ENCODE data around the gene RNF2. TPM values are rescaled to one million over a fixed set of nuclear protein-coding genes. Genes with fewer than 3 reads are reported as not detected.
"Not testable (repeated sequence)": the region's sequence is repeated elsewhere in the genome, so short reads cannot be mapped to it uniquely, and the experiment has no call there.

RNF2 gene
- total RNA-seq, 1 experiment from 2014 or later: 26.2 TPM

DNA sequence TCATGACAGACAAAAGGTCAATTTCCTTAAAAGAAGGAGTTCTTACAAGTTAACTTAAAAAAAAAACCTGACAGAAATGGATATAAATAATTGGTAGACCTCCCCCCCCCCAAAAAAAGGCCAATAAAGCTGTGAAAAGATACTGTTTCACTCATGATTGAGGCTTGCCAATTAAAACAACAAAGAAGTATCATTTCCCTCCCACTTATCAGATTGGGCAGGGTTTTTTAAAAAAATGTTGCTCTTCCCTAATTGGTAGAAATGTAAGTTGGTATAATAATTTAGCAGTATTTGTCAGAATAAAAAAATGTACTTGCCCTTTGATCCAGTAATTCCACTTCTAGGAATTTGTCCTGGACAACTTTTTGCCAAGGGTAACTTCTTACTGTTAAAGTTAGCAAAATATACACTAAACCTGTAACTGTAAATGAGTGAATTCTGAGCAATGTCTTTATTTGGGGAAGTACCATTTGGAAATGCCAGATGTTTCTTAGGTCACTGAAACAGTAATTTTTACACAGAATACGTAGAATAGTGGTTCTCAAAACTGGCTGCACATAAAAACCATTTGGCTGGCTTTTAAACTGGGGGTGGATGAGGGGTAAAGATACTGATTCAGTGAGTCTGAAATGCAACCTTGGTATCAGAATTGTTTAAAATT, 17.5 kb downstream of the RNF2 start:
- Histone ChIP-seq H3K36me3 (ENCODE audit: low read depth) (no peaks in the 10 kb centered on the region), H3K4me3 (no peak overlapping the region), H3K9me3 (ENCODE audit: insufficient read depth, low read depth) (no peaks in the 10 kb centered on the region), H3K27ac (no peak overlapping the region), H3K79me2 (ENCODE audit: low read depth) (peaks cover 80% of the 10 kb centered on the region), H3K4me1 (replicated peaks; ENCODE audit: insufficient read depth) (no peaks in the 10 kb centered on the region), H4K20me1 (ENCODE audit: insufficient read depth) (peaks cover 15% of the 10 kb centered on the region), H3K9me2 (ENCODE audit: insufficient read depth) (no peaks in the 10 kb centered on the region), H3F3A (ENCODE audit: insufficient read depth, low read depth) (no peaks in the 10 kb centered on the region), H3K4me2 (no peak overlapping the region), H3K27me3 (ENCODE audit: insufficient read depth, low read depth) (no peaks in the 10 kb centered on the region), H2AFZ (no peak overlapping the region)
- BruUV-seq (replicated peaks): no TSS peak
- CTCF ChIA-PET: no interaction called here
- DNase-seq: no peak
- intact Hi-C loops (cut with micrococcal nuclease; ENCODE audit: unreplicated experiment): no loop called here
- TF ChIP-seq, protein P1, sequence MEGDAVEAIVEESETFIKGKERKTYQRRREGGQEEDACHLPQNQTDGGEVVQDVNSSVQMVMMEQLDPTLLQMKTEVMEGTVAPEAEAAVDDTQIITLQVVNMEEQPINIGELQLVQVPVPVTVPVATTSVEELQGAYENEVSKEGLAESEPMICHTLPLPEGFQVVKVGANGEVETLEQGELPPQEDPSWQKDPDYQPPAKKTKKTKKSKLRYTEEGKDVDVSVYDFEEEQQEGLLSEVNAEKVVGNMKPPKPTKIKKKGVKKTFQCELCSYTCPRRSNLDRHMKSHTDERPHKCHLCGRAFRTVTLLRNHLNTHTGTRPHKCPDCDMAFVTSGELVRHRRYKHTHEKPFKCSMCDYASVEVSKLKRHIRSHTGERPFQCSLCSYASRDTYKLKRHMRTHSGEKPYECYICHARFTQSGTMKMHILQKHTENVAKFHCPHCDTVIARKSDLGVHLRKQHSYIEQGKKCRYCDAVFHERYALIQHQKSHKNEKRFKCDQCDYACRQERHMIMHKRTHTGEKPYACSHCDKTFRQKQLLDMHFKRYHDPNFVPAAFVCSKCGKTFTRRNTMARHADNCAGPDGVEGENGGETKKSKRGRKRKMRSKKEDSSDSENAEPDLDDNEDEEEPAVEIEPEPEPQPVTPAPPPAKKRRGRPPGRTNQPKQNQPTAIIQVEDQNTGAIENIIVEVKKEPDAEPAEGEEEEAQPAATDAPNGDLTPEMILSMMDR (conservative IDR thresholded peaks at IDR 0.05): no peak
- TF ChIP-seq EZH2 (IDR thresholded peaks at IDR 0.05; ENCODE audit: low read depth): no peak
- POLR2A ChIA-PET (ENCODE audit: unreplicated experiment): no interaction called here

DNA sequence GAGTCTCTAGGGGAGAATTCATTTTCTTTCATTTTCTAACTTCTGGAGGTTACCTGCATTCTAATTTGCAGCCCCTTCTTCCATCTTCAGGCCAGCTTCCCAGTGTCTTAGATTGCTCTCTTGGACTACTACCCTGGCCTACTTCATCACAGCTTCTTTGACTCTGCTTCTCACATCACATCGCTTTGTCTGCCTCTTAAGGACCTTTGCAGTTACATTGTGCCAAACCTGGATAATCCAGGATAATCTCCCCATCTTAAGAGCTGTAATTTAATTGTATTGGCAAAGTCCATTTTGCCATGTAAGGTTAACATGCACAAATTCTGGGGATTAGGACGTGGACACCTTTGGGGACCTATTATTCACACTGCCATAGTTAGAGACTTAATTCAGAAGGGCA, 18.4 kb downstream of the RNF2 start:
- BruUV-seq (replicated peaks): no TSS peak
- Histone ChIP-seq H3K4me3 (no peak overlapping the region), H3K9me3 (ENCODE audit: insufficient read depth, low read depth) (no peaks in the 10 kb centered on the region), H4K20me1 (ENCODE audit: insufficient read depth) (peaks cover 12% of the 10 kb centered on the region), H3K4me2 (no peak overlapping the region), H3K36me3 (ENCODE audit: low read depth) (no peaks in the 10 kb centered on the region), H2AFZ (no peak overlapping the region), H3K4me1 (replicated peaks; ENCODE audit: insufficient read depth) (no peaks in the 10 kb centered on the region), H3K27ac (no peak overlapping the region), H3K9me2 (ENCODE audit: insufficient read depth) (no peaks in the 10 kb centered on the region), H3K79me2 (ENCODE audit: low read depth) (peaks cover 78% of the 10 kb centered on the region), H3K27me3 (ENCODE audit: insufficient read depth, low read depth) (no peaks in the 10 kb centered on the region), H3F3A (ENCODE audit: insufficient read depth, low read depth) (no peaks in the 10 kb centered on the region)
- TF ChIP-seq, protein P1 (conservative IDR thresholded peaks at IDR 0.05): no peak
- no peak for TF ChIP-seq EZH2 (IDR thresholded peaks at IDR 0.05; ENCODE audit: low read depth)
- DNase-seq: no peak
- ChIA-PET POLR2A (ENCODE audit: unreplicated experiment) (no interaction called here), CTCF (no interaction called here)
- intact Hi-C loops (cut with micrococcal nuclease; ENCODE audit: unreplicated experiment): no loop called here

DNA sequence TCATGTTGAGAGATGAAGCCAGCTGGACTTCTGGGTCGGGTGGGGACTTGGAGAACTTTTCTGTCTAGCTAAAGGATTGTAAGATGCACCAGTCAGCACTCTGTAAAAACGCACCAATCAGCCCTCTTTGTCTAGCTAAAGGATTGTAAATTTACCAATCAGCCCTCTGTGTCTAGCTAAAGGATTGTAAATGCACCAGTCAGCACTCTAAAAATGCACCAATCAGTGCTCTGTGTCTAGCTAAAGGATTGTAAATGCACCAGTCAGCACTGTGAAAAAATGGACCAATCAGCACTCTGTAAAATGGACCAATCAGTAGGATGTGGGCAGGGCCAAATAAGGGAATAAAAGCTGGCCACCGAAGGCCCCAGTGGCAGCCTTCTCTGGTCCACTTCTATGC, 19.6 kb downstream of the RNF2 start:
- BruUV-seq (replicated peaks); H4K20me1 ChIP-seq (ENCODE audit: insufficient read depth); H3F3A ChIP-seq (ENCODE audit: insufficient read depth, low read depth); H3K36me3 ChIP-seq (ENCODE audit: low read depth); H3K9me3 ChIP-seq (ENCODE audit: insufficient read depth, low read depth); H3K4me1 ChIP-seq (replicated peaks; ENCODE audit: insufficient read depth); H3K27me3 ChIP-seq (ENCODE audit: insufficient read depth, low read depth); H2AFZ ChIP-seq; H3K4me3 ChIP-seq; intact Hi-C loops (cut with micrococcal nuclease; ENCODE audit: unreplicated experiment); H3K9me2 ChIP-seq (ENCODE audit: insufficient read depth); DNase-seq; CTCF ChIA-PET; H3K27ac ChIP-seq; H3K4me2 ChIP-seq: not testable (repeated sequence)
- POLR2A ChIA-PET (ENCODE audit: unreplicated experiment): interaction anchor here (0.6 kb wide), 1 partner anchor 13 kb away, joined by 5 read pairs; no protein-coding TSS in a partner anchor
- peaks cover 76% of the 10 kb centered on the region for H3K79me2 ChIP-seq (ENCODE audit: low read depth)

DNA sequence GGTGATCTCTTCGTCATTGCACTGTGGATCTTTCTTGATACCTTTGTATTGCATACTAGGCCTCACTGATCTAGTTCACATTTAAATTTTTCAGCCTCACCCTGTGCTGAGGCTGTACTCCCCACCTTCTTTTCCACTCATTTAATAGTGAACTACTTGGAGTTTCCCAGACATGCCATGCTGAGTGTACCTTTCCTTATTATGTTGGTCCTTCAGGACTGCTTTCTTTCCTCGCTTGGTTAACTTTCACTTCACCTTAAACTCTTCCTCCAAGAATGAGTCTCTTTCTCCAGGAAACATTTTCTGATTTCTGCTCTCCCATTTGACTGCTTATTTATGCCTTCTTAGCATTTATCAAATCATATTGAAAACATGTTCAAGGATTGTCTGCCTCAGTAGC, 20.8 kb downstream of the RNF2 start:
- H3K4me2 ChIP-seq: no peak overlapping the region
- H3K27me3 ChIP-seq (ENCODE audit: insufficient read depth, low read depth): no peaks in the 10 kb centered on the region
- no peak overlapping the region for H2AFZ ChIP-seq
- no peak overlapping the region for H3K4me3 ChIP-seq
- no peaks in the 10 kb centered on the region for H3K4me1 ChIP-seq (replicated peaks; ENCODE audit: insufficient read depth)
- no peaks in the 10 kb centered on the region for H3K9me2 ChIP-seq (ENCODE audit: insufficient read depth)
- no peaks in the 10 kb centered on the region for H4K20me1 ChIP-seq (ENCODE audit: insufficient read depth)
- intact Hi-C loops (cut with micrococcal nuclease; ENCODE audit: unreplicated experiment): no loop called here
- no peaks in the 10 kb centered on the region for H3K9me3 ChIP-seq (ENCODE audit: insufficient read depth, low read depth)
- peaks cover 76% of the 10 kb centered on the region for H3K79me2 ChIP-seq (ENCODE audit: low read depth)
- BruUV-seq (replicated peaks): no TSS peak
- H3K36me3 ChIP-seq (ENCODE audit: low read depth): no peaks in the 10 kb centered on the region
- DNase-seq: no peak
- ChIA-PET CTCF (no interaction called here), POLR2A (ENCODE audit: unreplicated experiment) (no interaction called here)
- TF ChIP-seq, protein P1 (conservative IDR thresholded peaks at IDR 0.05): no peak
- no peak for TF ChIP-seq EZH2 (IDR thresholded peaks at IDR 0.05; ENCODE audit: low read depth)
- H3F3A ChIP-seq (ENCODE audit: insufficient read depth, low read depth): no peaks in the 10 kb centered on the region
- no peak overlapping the region for H3K27ac ChIP-seq
